PC-9 (cell line): ENCODE results near the gene STAU1. TPM values are rescaled to one million over a fixed set of nuclear protein-coding genes. Genes with fewer than 3 reads are reported as not detected.

Experiments used
- BruUV-seq: library from RNA; stranded (reverse); fragments of 400-500 nt; replicated peaks from 2 replicates; lab custom pipeline; 2021; lab: Mats Ljungman, UMichigan
- CTCF ChIA-PET: fragments of 300-600 bp; sonication (Branson Sonifier 250); formaldehyde crosslinking; loops from one replicate; lab custom pipeline; 2022; ENCODE audit warnings: antibody characterized with exemption; lab: Charles Lee
- POLR2A ChIA-PET: fragments of 300-600 bp; sonication (Branson Sonifier 250); formaldehyde crosslinking; loops from one replicate; lab custom pipeline; 2022; ENCODE audit warnings: antibody characterized with exemption; ENCODE audit not compliant: unreplicated experiment; lab: Charles Lee
- DNase-seq, 2 experiments: peaks; one replicate each; pipeline versions ENCODE4 v3.0.0 to v3.0.0-alpha.2; 2015 to 2022; ENCODE audit warnings: mixed read lengths in 1 of 2
- H2AFZ ChIP-seq: fragments of 200-600 bp; sonication (generic); 2 replicates; pipeline ENCODE4 v1.8.1; 2017; ENCODE audit warnings: antibody characterized with exemption
- H3F3A ChIP-seq: fragments of 200-600 bp; sonication (generic); 2 replicates; pipeline ENCODE4 v1.8.1; 2017; ENCODE audit warnings: antibody characterized with exemption, mild to moderate bottlenecking, low read depth; ENCODE audit not compliant: insufficient read depth
- H3K27ac ChIP-seq: fragments of 200-600 bp; sonication (generic); 2 replicates; pipeline ENCODE4 v1.6.1; 2016; ENCODE audit warnings: mixed run types
- H3K27me3 ChIP-seq: fragments of 200-600 bp; sonication (generic); 2 replicates; pipeline ENCODE4 v1.6.1; 2016; ENCODE audit warnings: low read depth, mixed run types; ENCODE audit not compliant: insufficient read depth
- H3K36me3 ChIP-seq: fragments of 200-600 bp; sonication (generic); 2 replicates; pipeline ENCODE4 v1.6.1; 2016; ENCODE audit warnings: low read depth, mixed run types
- H3K4me1 ChIP-seq: fragments of 200-600 bp; sonication (generic); replicated peaks from 2 replicates; pipeline ENCODE4 v1.6.1; 2016; ENCODE audit warnings: mixed run types; ENCODE audit not compliant: insufficient read depth
- H3K4me2 ChIP-seq: fragments of 200-600 bp; sonication (generic); 2 replicates; pipeline ENCODE4 v1.6.1; 2017; ENCODE audit warnings: mixed run types
- H3K4me3 ChIP-seq: fragments of 200-600 bp; sonication (generic); 2 replicates; pipeline ENCODE4 v1.6.1; 2016; ENCODE audit warnings: mixed run types
- H3K79me2 ChIP-seq: fragments of 200-600 bp; sonication (generic); 2 replicates; pipeline ENCODE4 v1.6.1; 2017; ENCODE audit warnings: low read depth, mixed run types
- H3K9me2 ChIP-seq: fragments of 200-600 bp; sonication (generic); 2 replicates; pipeline ENCODE4 v1.8.1; 2017; ENCODE audit warnings: mild to moderate bottlenecking; ENCODE audit not compliant: insufficient read depth
- H3K9me3 ChIP-seq: fragments of 200-600 bp; sonication (generic); 2 replicates; pipeline ENCODE4 v1.8.1; 2016; ENCODE audit warnings: low read depth; ENCODE audit not compliant: insufficient read depth
- H4K20me1 ChIP-seq: fragments of 200-600 bp; sonication (generic); 2 replicates; pipeline ENCODE4 v1.8.1; 2017; ENCODE audit not compliant: insufficient read depth
- EZH2 ChIP-seq: fragments of 200-600 bp; sonication (generic); IDR thresholded peaks from 2 replicates; pipeline ENCODE4 v1.8.0; 2017; ENCODE audit warnings: antibody characterized with exemption, low read depth
- intact Hi-C: fragments of 100-400 bp; cut with micrococcal nuclease; formaldehyde crosslinking; loops from one replicate; pipeline ENCODE4 v1.10.0; 2022; ENCODE audit not compliant: unreplicated experiment
- total RNA-seq: library from RNA; stranded (reverse); gene quantifications from 2 replicates; pipeline ENCODE4 v1.2.3, GENCODE V29; 2021
- TF ChIP-seq, protein P1 (sequence below): fragments of 200-600 bp; sonication (generic); conservative IDR thresholded peaks from 2 replicates; pipeline ENCODE4 v1.6.1; 2017; ENCODE audit warnings: mixed run types, antibody characterized with exemption, mild to moderate bottlenecking, moderate library complexity

Gene STAU1
- total RNA-seq, 1 experiment from 2014 or later, result 153 TPM

DNA sequence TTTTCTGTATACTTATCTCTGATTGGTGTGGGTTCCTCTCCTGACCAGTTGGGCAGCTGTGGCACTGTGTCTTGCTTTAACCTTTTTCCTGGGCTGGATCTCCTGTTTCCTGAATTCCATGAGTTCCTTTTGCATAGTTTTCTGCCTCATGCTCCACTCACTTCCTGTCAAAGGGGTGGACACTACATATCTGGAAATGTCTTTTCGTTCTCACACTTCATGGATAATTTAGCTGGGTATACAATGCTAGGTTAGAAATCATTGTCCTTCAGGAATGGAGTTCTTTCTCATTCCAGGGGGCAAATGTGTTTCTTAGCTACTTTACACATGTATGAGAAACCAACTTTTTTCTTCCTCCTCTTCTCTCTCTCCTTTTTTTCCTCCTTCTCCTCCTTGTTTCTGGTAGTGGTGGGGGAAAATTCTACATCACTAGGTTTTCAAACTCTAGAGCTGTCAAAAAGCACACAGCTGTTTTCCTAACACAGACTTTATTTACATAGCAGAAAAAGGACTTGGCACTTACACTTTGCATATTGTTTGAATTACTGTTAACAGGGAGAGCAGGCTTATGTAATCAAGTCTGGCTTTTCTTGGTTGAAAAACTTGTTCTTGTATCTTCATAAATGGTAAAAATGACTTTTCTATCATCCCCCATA is 22.1 kb upstream of the STAU1 start:
- Histone ChIP-seq H3K4me3 (no peak overlapping the region), H3K9me3 (no peaks in the 10 kb centered on the region), H3K27me3 (no peaks in the 10 kb centered on the region), H4K20me1 (no peaks in the 10 kb centered on the region), H3K4me2 (no peak overlapping the region), H3K36me3 (no peaks in the 10 kb centered on the region), H3K79me2 (no peaks in the 10 kb centered on the region), H3K27ac (no peak overlapping the region), H3K9me2 (no peaks in the 10 kb centered on the region), H3F3A (no peaks in the 10 kb centered on the region), H3K4me1 (no peaks in the 10 kb centered on the region), H2AFZ (no peak overlapping the region)
- intact Hi-C loops, result no loop called here
- BruUV-seq, result no TSS peak
- DNase-seq, result no peak
- ChIA-PET POLR2A (no interaction called here), CTCF (interaction anchor here (0.6 kb wide), 1 partner anchor 798 kb away, joined by 3 read pairs; no protein-coding TSS in a partner anchor)
- no peak for TF ChIP-seq EZH2
- TF ChIP-seq, protein P1, sequence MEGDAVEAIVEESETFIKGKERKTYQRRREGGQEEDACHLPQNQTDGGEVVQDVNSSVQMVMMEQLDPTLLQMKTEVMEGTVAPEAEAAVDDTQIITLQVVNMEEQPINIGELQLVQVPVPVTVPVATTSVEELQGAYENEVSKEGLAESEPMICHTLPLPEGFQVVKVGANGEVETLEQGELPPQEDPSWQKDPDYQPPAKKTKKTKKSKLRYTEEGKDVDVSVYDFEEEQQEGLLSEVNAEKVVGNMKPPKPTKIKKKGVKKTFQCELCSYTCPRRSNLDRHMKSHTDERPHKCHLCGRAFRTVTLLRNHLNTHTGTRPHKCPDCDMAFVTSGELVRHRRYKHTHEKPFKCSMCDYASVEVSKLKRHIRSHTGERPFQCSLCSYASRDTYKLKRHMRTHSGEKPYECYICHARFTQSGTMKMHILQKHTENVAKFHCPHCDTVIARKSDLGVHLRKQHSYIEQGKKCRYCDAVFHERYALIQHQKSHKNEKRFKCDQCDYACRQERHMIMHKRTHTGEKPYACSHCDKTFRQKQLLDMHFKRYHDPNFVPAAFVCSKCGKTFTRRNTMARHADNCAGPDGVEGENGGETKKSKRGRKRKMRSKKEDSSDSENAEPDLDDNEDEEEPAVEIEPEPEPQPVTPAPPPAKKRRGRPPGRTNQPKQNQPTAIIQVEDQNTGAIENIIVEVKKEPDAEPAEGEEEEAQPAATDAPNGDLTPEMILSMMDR, result no peak

DNA sequence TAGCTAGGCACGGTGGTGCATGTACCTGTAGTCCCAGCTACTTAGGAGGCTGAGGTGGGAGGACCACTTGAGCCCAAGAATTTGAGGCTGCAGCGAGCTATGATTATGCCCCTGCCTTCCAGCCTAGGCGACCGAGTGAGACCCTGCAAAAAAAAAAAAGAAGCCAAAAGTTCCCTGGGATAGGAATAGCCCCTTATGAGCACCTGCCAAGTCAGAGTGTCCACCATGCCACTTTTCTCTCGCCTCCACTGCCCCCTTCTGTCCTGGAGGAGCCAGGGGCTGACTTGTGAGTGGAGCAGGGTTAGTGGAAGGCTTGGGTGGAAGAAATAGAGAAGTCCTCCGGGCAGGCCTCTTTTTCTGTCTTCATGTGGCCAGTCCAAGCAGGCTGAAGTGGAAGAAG is 18.9 kb upstream of the STAU1 start:
- Histone ChIP-seq H3K27ac (no peak overlapping the region), H4K20me1 (no peaks in the 10 kb centered on the region), H3K4me1 (no peaks in the 10 kb centered on the region), H3K36me3 (no peaks in the 10 kb centered on the region), H3K79me2 (no peaks in the 10 kb centered on the region), H3K27me3 (no peaks in the 10 kb centered on the region), H3F3A (no peaks in the 10 kb centered on the region), H3K9me3 (no peaks in the 10 kb centered on the region), H2AFZ (no peak overlapping the region), H3K4me2 (no peak overlapping the region), H3K4me3 (no peak overlapping the region), H3K9me2 (no peaks in the 10 kb centered on the region)
- TF ChIP-seq EZH2, result no peak
- TF ChIP-seq, protein P1, result peak; percentile 38; the same call in 1 of the 2 replicates
- intact Hi-C loops, result no loop called here
- ChIA-PET CTCF (interaction anchor here (0.8 kb wide), 1 partner anchor 27 kb away, joined by 3 read pairs; no protein-coding TSS in a partner anchor), POLR2A (no interaction called here)
- no TSS peak for BruUV-seq
- no peak for DNase-seq

DNA sequence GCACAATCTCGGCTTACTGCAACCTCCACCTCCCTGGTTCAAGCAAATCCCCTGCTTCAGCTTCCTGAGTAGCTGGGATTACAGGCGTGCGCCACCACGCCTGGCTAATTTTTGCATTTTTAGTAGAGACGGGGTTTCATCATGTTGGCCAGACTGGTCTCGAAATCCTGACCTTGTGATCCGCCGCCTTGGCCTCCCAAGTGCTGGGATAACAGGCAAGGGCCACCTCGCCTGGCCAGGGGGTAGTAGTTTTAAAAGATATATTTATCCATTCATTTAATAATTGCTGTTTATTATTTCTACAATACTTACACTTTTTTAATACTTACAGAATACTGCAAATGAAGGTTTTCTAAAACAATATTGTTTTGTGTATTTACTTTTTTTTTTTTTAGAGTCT is 15.6 kb upstream of the STAU1 start:
- Histone ChIP-seq H3K4me1 (no peaks in the 10 kb centered on the region), H3K27me3 (no peaks in the 10 kb centered on the region), H4K20me1 (no peaks in the 10 kb centered on the region), H3K4me3 (no peak overlapping the region), H3K27ac (no peak overlapping the region), H2AFZ (no peak overlapping the region), H3K9me2 (no peaks in the 10 kb centered on the region), H3K79me2 (no peaks in the 10 kb centered on the region), H3F3A (no peaks in the 10 kb centered on the region), H3K36me3 (no peaks in the 10 kb centered on the region), H3K4me2 (no peak overlapping the region), H3K9me3 (no peaks in the 10 kb centered on the region)
- no TSS peak for BruUV-seq
- TF ChIP-seq, protein P1, result no peak
- TF ChIP-seq EZH2, result no peak
- intact Hi-C loops, result no loop called here
- ChIA-PET CTCF (interaction anchor here (0.5 kb wide), 1 partner anchor 197 kb away, joined by 4 read pairs; no protein-coding TSS in a partner anchor), POLR2A (no interaction called here)
- DNase-seq, result no peak
